GM19238 (cell line): ENCODE data around the gene ASB15.
"Not testable (repeated sequence)": the region's sequence is repeated elsewhere in the genome, so short reads cannot be mapped to it uniquely, and the experiment has no call there.

ENCODE experiments used
- DNase-seq: peaks from one replicate; pipeline ENCODE4 v3.0.0; 2011; ENCODE audit warnings: low spot score; ENCODE audit not compliant: insufficient read length

ASB15 gene

DNA sequence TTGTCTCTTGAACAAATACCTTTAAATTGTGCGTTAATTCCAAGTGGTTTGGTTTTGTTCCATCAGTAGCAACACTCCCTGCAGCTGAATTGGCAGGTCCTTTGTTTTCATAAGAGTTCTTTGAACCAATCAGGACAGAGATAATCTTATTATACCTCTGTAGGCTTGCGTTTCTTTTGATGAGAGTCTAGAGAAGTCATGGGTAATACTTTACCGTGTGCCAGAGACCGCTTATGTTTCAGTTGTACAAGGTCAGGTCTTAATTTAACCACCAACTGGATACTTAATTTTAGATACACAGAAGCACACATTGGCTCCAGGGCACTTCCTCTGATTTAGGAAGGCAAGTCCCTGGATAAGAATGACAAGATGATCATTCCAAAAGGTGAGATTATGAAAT, at the start of gene ASB15:
Gene ASB15, plus strand, starts transcription at position 292 of the 400 bp plus-strand sequence. CDS start 12,682 bp downstream, outside the sequence.
- DNase-seq, result no peak

DNA sequence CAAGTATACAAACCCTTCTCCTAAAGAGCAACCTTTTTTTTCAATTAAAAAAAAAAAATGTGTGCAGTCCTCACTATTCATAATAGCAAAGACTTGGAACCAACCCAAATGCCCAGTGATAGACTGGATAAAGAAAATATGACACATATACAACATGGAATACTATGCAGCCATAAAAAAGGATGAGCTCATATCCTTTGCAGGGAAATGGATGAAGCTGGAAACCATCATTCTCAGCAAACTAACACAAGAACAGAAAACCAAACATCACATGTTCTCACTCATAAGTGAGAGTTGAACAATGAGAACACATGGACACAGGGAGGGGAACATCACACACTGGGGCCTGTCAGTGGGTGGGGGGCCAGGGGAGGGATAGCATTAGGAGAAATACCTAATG, 49.5 kb upstream of the ASB15 start:
- DNase-seq, result not testable (repeated sequence)

DNA sequence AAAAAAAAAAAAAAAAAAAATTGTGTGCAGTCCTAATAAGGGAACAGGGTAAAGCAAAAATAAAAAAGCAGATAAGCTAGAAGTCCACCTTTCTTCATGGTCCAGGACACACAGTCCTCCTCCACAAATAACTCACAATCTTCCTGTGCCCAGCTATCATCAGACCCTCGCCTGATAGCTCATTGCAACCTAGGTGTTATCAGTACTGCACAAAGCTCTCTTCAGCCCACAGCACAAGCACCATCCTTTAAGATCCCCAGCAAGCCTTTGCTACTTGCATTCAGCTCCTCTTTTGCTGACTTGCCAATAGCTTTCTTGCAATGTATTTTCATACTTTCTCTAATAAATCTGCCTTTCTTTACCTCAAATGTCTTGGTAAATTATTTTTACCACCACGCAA, 49.0 kb upstream of the ASB15 start:
- DNase-seq, result no peak

DNA sequence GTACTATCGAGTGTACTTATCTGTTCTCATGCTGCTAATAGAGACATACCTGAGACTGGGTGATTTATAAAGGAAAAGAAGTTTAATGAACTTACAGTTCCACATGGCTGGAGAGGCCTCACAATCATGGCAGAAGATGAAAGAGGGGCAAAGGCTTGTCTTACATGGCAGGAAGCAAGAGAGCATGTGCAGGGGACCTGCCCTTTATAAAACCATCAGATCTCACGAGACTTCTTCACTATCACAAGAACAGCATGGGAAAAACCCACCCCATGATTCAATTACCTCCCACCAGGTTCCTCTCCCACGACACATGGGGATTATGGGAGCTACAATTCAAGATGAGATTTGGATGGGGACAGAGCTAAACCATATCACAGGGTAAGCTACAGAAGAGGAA, 48.5 kb upstream of the ASB15 start:
- DNase-seq, result no peak

DNA sequence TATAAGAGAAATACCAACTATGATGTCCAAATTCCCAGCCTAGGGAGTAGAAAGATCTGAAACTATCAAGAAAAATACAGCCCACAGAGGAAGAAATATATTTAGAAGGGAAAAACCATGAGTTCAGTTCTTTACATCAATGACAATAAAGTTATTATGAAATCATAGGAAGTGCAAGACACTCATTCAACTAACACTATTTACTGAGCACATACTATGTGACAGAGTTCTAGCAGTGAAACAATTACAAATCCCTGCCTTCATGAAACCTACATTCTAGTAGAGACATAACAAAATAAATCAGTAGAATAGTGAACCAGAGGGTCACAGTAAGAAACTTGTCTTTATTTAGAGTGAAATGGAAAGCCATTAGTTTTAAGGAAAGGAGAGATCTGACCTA, 46.1 kb upstream of the ASB15 start:
- DNase-seq, result no peak

DNA sequence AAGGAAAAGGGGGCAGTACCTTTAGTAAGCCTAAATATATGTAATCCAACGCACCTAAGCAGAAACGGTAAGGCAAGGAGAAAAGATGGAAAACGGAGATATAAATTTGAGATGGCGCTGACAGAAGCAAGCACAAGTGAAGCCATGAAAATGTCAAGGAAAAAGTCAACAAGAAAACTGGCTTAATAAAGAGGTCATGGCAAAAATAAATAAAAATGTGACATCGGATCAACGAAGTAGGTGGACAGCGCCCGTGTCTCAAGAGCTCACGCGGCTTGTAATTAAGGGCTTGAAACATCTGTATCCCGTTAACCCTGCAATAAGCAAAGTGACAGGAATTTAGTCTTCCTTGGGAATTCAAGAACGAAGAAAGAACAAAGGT, 44.6 kb upstream of the ASB15 start:
- DNase-seq, result no peak

DNA sequence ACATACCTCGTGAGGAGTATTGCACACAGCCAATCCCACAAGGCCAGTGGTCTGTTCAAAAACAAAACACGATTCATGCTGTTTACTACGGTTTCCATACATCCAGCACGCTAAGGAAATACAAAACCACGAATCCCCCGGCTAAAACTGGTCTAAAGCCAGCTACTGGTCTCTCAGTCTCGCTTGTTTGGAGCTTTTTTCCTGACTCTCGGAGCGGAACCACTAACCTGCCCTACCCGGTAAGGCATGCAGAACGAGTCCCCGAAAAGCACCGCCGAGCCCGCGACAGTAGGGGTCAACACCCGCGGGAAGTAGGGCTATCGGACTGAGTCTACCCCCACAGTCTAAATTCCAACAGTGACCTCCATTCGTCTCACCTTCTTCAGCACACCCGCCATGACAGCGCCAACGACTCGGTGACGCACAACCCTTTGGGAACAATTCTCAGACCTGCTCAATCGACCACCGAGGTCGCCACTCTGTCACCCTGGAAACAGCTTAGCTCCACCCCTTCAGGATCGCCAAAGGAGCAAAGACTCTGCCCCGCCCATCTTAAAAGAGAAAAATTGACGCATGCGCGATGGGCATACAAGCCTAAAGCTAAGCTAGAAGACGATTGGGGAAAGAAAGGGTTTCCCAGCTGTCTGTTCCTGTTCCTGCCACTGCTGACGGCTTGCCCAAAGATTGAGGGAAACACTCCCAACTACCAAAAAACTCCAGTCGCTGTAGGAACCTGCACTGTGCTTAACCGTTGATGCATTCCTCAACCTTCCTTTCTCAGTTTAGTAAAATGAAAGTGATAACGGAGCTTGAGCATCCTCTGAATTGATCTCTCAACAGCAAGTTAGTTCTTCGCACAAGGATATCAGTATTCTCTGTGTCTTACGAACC, 44.0 kb upstream of the ASB15 start, which contains the start of gene NDUFA5:
Gene NDUFA5, minus strand, starts transcription at position 421 of the 891 bp plus-strand sequence. Its CDS starts 23 bp downstream, at position 398.
- peak; percentile 57 for DNase-seq

DNA sequence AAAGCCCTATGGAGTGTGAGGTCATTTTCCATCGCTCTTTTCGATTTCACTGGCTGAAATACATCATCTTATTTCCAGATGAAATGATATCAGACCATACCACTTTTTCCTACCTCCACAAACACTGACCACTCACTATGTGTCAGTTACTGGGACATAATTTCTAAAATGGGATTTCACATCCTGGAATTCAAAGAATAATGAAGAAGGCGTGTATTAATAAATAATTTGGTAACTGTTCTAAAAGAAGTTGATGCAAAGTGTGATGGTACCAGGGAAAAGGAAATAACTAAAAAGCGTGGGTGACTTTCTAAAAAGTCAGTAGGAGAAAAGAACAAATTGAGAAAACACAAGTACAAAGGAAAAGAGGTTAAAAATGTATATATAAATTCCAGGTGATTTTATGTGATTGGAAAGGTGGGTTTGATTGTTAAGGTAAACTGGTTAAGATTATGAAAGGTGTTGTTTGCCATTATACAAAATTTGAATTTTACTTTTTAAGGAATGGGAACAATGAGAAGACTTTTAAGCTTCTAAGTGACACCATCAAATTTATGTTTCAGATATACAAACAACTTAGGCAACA, 43.2 kb upstream of the ASB15 start:
- no peak for DNase-seq

DNA sequence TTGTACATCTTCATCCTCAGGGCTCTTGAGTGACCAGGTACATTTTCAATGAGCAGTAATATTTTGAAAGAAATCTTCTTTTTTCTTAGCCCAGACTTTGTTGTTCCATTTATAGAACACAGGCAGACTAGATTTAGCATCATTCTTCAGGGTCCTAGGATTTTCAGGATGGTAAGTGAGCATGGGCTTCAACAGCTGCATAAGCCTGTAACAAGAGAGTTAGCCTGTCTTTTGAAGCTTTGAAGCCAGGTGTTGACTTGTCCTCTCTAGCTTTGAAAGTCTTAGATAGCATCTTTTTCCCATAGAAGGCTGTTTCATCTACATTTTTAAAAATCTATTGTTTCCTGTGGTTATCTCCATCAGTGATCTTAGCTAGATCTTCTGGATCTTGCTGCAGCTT, 39.5 kb upstream of the ASB15 start:
- no peak for DNase-seq

DNA sequence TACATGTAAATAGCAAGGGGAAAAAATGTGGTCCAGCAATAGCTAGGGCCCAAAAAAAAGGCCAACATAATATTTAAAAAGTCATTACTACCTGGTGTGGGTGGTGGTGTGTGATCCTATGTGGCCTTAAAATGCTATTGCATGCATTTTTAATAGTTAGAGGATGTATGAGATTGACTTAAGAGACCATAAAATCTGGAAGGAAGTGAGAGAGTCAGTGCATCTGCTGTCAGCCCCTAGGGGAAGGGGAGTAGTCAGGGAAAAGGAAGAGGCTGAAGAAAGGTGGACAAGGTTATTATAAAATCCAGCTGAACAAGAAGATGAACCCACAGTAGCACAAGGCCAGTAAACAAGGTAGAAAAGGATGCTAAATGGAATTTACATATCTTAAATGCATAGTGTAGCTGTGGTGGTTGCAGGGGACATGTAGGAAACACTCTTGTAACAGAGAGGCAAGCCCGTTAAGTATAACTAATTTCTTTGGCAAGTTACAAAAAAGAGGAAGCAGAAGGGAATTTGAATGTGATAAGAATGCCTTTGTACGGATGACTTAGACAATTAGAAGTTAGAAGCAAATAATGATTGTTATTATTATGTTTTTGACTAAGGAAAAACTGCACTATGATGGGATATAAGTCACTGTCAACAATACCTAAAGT, 32.1 kb upstream of the ASB15 start:
- no peak for DNase-seq

DNA sequence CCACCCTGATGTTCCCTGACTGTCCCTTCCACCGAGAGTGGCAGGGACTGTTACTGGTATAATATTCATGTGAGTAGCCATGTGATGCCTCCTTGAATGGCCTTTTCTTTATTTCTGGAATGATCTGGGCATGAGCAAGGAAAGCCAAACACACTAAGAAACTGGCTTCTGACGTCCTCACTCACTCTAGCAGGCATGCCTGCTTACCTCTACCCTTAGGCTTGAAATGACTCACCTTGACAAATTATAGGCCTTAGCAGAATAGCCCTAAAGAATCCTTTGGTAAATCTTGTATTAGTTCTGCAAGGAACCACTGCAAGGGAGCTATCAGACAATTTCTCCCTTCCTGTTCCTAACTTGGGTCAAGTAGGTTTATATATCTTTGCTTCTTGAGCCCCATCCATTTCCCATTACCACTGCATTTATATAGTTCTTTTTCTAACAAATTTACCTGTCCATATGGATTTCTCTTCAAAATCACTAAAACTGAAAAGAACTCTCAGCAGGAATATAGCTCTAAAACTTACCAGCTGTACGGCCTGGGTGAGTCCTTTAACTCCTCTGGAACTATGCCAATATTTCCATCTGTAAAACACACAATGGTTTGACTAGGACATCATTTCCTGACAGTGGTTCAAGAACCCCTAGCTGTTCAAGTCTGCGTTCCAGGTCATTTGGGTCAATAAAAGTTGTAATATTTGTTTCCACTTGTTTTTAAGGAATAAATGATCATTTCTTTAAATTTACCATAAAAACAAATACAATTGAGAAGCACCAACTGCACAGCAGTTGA, 31.0 kb upstream of the ASB15 start:
- DNase-seq, result no peak

DNA sequence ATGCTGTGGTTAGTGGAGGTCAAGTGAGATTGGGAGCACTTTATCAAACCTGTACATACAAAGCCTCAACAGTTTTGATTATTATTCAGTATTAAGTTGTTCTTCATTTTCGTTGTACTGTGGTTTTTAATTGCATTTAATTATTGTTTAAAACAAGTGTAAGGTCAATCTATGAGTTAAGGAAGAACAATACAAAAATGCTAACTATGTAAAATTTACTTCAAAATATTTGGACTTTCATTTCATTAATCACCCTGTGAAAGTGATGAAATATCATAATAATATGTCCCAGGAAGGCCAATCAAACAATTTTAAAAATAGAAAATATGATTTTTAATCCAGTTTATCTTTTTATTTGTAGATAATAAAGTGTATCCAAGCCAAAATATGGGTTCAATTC, 30.4 kb upstream of the ASB15 start:
- no peak for DNase-seq

DNA sequence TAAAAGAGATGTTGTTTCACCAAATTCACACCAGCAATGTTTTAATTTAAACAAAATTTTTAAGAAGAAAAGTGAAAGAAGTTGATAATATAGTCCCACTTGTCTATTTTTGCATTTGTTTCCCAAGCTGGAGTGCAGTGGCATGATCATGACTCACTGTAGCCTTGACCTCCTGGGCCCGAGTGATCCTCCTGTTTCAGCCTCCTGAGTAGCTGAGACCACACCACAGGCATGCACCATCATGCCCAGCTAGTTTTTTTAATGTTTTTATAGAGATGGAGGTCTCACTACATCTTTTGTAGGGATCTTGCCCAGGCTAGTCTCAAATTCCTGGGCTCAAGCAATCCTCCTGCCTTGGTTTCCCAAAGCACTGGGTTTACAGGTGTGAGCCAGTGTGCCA, 29.9 kb upstream of the ASB15 start:
- DNase-seq, result no peak

DNA sequence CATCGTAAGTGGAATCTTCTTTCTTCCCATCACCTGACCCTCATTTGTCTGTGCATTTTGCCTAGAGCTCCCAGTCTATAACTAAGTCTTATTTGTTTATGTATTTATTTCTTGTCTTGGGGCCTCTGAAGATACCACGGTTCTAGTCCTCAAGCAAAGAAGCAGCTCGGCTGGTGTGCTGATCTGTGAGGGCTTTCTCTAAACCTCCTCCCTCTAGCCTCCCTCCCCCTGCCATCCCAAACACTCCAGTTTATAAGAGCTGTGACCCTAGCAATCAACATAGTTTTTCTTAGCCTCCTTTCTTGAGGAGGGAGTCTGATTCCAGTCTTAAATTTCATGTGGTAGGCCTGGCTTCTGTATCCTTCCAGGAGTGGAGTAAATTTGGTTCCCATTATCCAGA, 28.3 kb upstream of the ASB15 start:
- no peak for DNase-seq

DNA sequence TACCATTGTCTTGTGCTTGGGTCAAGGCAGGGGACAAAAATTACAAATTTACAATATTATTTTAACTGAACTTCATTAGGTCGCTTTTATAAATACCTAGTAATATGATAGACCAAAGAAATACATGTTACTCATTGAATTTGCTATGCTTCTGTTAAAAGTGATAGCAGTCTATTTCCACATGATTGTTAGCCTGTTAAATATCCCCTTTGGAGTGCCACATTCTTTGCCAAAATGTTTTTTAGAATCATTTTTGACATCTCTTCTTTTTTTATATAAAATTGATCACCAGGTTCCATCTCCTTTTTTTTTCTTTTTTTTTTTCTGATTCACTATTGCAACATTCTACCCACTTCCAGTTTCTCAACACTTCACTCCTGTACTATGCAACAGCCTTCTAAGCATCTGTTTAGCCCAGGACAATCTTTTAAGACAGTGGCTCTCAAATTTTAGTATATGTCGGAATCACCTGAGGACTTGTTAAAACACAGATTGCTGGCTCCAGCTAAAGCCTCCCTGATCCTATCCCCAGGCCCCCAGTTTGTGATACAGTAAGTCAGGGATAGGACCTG, 27.6 kb upstream of the ASB15 start:
- no peak for DNase-seq

DNA sequence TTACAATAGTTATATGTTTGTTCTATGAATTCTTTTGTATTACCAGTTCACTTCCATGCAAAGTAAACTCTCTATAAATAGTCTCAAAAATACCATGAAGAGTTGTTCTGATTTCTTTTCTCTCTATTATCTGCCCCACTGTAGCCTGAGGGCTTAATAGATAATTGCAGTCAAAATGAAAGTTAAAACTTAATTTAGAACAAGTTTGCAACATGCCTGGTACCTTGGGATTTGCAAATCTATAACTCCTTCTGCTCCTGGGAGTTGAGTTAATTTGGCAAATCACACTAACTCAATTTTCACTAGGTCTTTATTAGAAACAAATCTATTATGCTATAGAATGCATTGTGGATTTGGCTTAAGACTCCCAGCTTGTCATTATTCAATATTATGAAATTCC, 22.2 kb upstream of the ASB15 start:
- no peak for DNase-seq

DNA sequence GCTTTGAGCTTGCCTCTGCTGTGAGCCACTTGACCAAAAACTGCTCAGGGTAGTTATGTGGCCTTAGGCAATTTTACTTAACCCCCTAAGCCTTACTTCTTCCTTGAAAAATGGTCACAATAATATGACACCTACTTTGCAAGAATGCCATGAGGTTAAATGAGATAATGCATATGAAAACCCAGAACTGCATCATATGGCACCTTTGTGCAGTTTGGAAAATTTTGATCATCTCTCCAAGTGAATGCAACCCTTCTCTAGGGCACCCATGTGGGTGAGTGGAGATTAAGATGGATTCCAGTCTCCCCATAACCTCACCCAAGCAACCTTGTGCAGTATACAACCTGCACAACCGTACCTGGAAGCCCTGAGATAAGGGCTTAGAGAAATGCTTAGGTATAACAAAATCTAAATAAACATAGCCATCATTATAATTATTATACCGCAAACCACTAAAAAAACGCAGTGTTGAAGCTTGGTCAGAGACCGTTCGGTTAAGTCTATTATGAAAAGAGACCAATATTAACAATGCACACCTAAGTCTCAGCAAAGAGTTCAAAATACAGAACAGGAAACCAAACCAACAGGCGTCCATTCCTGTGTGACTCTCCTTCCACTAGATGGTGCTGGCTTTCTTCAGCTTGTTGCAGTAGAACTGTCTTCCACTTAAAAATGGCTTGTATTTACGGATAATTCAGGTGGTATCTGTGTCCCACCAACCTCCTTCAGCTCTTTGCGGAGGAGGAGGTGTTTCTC, 21.0 kb upstream of the ASB15 start:
- no peak for DNase-seq

DNA sequence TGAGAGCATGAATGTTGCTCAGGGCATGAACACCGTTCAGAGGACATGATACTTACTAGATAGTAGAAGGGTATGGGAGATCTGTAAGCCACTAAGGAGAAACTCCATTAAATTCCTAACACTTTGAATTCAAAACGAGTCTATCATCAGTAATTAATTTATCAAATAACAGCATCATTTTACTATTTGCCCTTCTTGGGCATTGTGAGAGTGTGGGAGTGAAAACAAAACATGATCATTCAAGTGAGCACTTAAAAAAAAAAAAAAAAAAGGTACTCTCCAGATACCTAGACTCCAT, 20.5 kb upstream of the ASB15 start:
- DNase-seq, result no peak

DNA sequence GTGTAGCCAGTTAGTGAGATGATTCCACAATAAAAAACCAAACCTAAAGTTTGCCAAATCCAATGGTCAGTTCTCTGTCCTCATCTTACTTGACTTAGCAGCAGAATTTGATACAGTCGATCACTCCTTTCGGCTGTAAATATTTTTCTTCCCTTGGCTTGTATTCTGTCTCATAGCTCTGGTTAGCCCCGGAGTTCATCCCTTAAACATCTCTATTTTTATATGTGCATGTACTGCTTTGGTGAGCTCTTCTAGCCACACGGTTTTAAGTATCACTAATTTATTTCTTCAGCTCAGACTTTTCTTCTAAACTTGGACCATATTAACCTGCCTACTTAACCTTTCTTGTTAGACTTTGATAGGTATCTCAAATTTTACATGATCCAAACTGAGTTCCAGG, 17.8 kb upstream of the ASB15 start:
- no peak for DNase-seq

DNA sequence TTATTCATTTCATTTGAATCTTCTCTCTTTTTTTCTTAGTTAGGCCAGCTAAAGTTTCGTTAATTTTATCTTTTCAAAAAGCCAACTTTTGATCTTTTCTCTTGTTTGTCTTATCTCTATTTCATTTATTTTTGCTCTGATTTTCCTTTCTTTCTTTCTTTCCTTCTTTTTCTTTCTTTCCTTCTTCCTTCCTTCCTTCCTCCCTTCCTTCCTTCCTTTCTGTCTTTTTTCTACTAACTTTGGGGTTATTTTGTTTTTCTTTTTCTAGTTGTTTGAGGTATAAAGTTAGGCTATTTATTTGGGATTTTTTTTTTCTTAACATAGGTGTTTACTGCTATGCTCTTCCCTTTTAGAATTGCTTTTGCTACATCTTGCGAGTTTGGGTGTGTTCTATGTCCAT, 13.2 kb upstream of the ASB15 start:
- no peak for DNase-seq

DNA sequence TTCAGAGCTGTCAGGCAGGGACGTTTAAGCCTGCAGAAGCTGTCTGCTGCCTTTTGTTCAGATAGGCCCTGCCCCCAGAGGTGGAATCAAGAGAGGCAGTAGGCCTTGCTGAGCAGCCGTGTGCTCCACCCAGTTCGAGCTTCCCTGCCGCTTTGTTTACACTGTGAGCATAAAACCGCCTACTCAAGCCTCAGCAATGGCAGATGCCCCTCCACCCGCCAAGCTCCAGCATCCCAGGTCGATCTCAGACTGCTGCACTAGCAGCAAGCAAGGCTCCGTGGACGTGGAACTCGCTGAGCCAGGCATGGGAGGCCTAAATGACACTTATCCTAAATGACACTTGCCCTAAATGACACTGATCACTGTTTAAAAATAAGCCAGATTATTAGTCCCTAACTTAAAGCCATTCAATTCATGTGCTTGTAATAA, 6.8 kb upstream of the ASB15 start:
- DNase-seq, result no peak
